ENCODE measurements around the gene KRTAP10-12. TPM values are rescaled to one million over a fixed set of nuclear protein-coding genes. Genes with fewer than 3 reads are reported as not detected.
"Not testable (repeated sequence)": the region's sequence is repeated elsewhere in the genome, so short reads cannot be mapped to it uniquely, and the experiment has no call there.

Gene KRTAP10-12
- total and polyA plus RNA-seq, 10 donors = not detected

- 78 to 86% (median 79%) methylated on average over 15 of the region's 15 CpGs for WGBS, 5 donors
- intact Hi-C loops (cut with DNase I; ENCODE audit: low total_unique reads) = no loop called here
- Histone ChIP-seq H3K36me3 (no peaks in the 10 kb centered on the region), H3K27me3 (replicated peaks in 1 of 7) (peaks cover 0 to 16% (median 0%) of the 10 kb centered on the region in 7 donors), H3K4me3 (no peak overlapping the region), H3K27ac (no peak overlapping the region), H3K4me1 (no peaks in the 10 kb centered on the region), H3K9me3 (no peaks in the 10 kb centered on the region)
- TF ChIP-seq POLR2A (IDR thresholded peaks at IDR 0.05) = no peak
- no peak for DNase-seq
Observed at GRCh38 chr21:44682580-44683151, 14.3 kb upstream of the KRTAP10-12 start.

- H3K27ac ChIP-seq = no peak overlapping the region
- intact Hi-C loops (cut with DNase I; ENCODE audit: low total_unique reads) = no loop called here
- 70 to 83% (median 79%) methylated on average over 7 of the region's 7 CpGs for WGBS, 5 donors
- H3K4me3 ChIP-seq = no peak overlapping the region
- no peaks in the 10 kb centered on the region for H3K4me1 ChIP-seq
- DNase-seq = no peak
- H3K27me3 ChIP-seq (replicated peaks in 1 of 7) = peaks cover 0 to 30% (median 0%) of the 10 kb centered on the region in 7 donors
- no peaks in the 10 kb centered on the region for H3K36me3 ChIP-seq
- TF ChIP-seq POLR2A (IDR thresholded peaks at IDR 0.05) = no peak
- no peak for TF ChIP-seq CTCF (IDR thresholded peaks at IDR 0.05 in 8 of 11, conservative IDR thresholded peaks at IDR 0.05 in 3 of 11)
- TF ChIP-seq POLR2AphosphoS5 (IDR thresholded peaks at IDR 0.05) = no peak
- no peaks in the 10 kb centered on the region for H3K9me3 ChIP-seq
Observed at GRCh38 chr21:44684077-44684476, 12.9 kb upstream of the KRTAP10-12 start.

GRCh38 chr21:44684483-44684882, 12.5 kb upstream of the KRTAP10-12 start:
- no peak for TF ChIP-seq POLR2AphosphoS5 (IDR thresholded peaks at IDR 0.05)
- no peak for TF ChIP-seq POLR2A (IDR thresholded peaks at IDR 0.05)
- no peak for TF ChIP-seq CTCF (IDR thresholded peaks at IDR 0.05 in 8 of 11, conservative IDR thresholded peaks at IDR 0.05 in 3 of 11)
- Histone ChIP-seq H3K27me3 (replicated peaks in 1 of 7) (peaks cover 0 to 30% (median 0%) of the 10 kb centered on the region in 7 donors), H3K4me1 (no peaks in the 10 kb centered on the region), H3K36me3 (no peaks in the 10 kb centered on the region), H3K9me3 (no peaks in the 10 kb centered on the region), H3K4me3 (no peak overlapping the region), H3K27ac (no peak overlapping the region)
- DNase-seq = no peak
- intact Hi-C loops (cut with DNase I; ENCODE audit: low total_unique reads) = no loop called here
- 59 to 79% (median 74%) methylated on average over 6 of the region's 6 CpGs for WGBS, 5 donors

- H3K4me3 ChIP-seq; H3K36me3 ChIP-seq; H3K9me3 ChIP-seq; intact Hi-C loops (cut with DNase I; ENCODE audit: low total_unique reads); H3K4me1 ChIP-seq; DNase-seq; H3K27ac ChIP-seq: not testable (repeated sequence)
- peaks cover 0 to 30% (median 0%) of the 10 kb centered on the region in 7 donors for H3K27me3 ChIP-seq (replicated peaks in 1 of 7)
- WGBS, 5 donors = 73 to 92% (median 82%) methylated on average over 5 to 6 of the region's 6 CpGs
Observed at GRCh38 chr21:44685050-44685449, 11.9 kb upstream of the KRTAP10-12 start.

GRCh38 chr21:44686000-44686781, 10.8 kb upstream of the KRTAP10-12 start:
- peaks cover 0 to 30% (median 0%) of the 10 kb centered on the region in 7 donors for H3K27me3 ChIP-seq (replicated peaks in 1 of 7)
- no peaks in the 10 kb centered on the region for H3K9me3 ChIP-seq
- H3K4me1 ChIP-seq = no peaks in the 10 kb centered on the region
- intact Hi-C loops (cut with DNase I; ENCODE audit: low total_unique reads) = no loop called here
- 24 to 54% (median 32%) methylated on average over 11 to 14 of the region's 14 CpGs for WGBS, 5 donors
- no peak overlapping the region for H3K4me3 ChIP-seq
- no peak for DNase-seq
- no peak overlapping the region for H3K27ac ChIP-seq
- TF ChIP-seq POLR2AphosphoS5 (IDR thresholded peaks at IDR 0.05) (no peak), POLR2A (IDR thresholded peaks at IDR 0.05) (no peak), CTCF (IDR thresholded peaks at IDR 0.05 in 8 of 11, conservative IDR thresholded peaks at IDR 0.05 in 3 of 11) (no peak)
- no peaks in the 10 kb centered on the region for H3K36me3 ChIP-seq

Data from spleen (tissue), 11 donors.